Small intestine (tissue), 7 donors: Measurements from ENCODE around the gene TRIO. TPM values are rescaled to one million over a fixed set of nuclear protein-coding genes. Genes with fewer than 3 reads are reported as not detected.

Experiments used
- DNase-seq, 2 donors: peaks; one replicate each; pipeline versions ENCODE4 v3.0.0 to v3.0.0-alpha.2; 2013
- FAIRE-seq: peaks from 2 replicates; lab custom pipeline; 2012; peaks lifted over from hg19 to GRCh38; lab: Jason Lieb, UNC
- H3K27ac ChIP-seq, 3 donors: one replicate each; pipeline ENCODE4 v1.5.1; 2013; ENCODE audit warnings: low read length in 2 of 3, mild to moderate bottlenecking in 2 of 3, control low read depth in 1 of 3, inconsistent platforms in 1 of 3, low read depth in 1 of 3, moderate library complexity in 1 of 3
- H3K27me3 ChIP-seq, 3 donors: one replicate each; pipeline ENCODE4 v1.6.1; 2013; ENCODE audit warnings: low read length in 3 of 3, inconsistent platforms in 1 of 3; ENCODE audit not compliant: control insufficient read depth in 3 of 3, insufficient read depth in 3 of 3
- H3K36me3 ChIP-seq, 3 donors: one replicate each; pipeline ENCODE4 v1.6.1; 2013; ENCODE audit warnings: low read length in 3 of 3, inconsistent platforms in 1 of 3, low read depth in 1 of 3, mild to moderate bottlenecking in 1 of 3, moderate library complexity in 1 of 3; ENCODE audit not compliant: control insufficient read depth in 3 of 3, insufficient read depth in 2 of 3
- H3K4me1 ChIP-seq, 3 donors: one replicate each; pipeline ENCODE4 v1.6.1; 2013; ENCODE audit warnings: low read length in 2 of 3, inconsistent platforms in 1 of 3, low read depth in 1 of 3, mild to moderate bottlenecking in 1 of 3, moderate library complexity in 1 of 3; ENCODE audit not compliant: control insufficient read depth in 3 of 3, insufficient read depth in 2 of 3
- H3K4me3 ChIP-seq, 3 donors: one replicate each; pipeline ENCODE4 v1.5.1; 2013; ENCODE audit warnings: low read length in 3 of 3, control low read depth in 1 of 3, inconsistent platforms in 1 of 3, low read depth in 1 of 3, mild to moderate bottlenecking in 1 of 3, moderate library complexity in 1 of 3
- H3K9me3 ChIP-seq, 2 donors: one replicate each; pipeline ENCODE4 v1.6.1; 2013; ENCODE audit warnings: low read depth in 1 of 2, low read length in 1 of 2; ENCODE audit not compliant: control insufficient read depth in 2 of 2, insufficient read depth in 1 of 2
- WGBS, 3 donors: extraction: QIAGEN DNeasy Blood & Tissue Kit; methylation state at CpG; one replicate each; pipeline ENCODE4 v1.1.7; 2013; 5-methylcytosine and 5-hydroxymethylcytosine counted together
- polyA plus RNA-seq, 4 donors: library from polyadenylated mRNA; stranded (reverse) in 3 of 4; unstranded in 1 of 4; fragments of 200-250 nt in 3 of 4; fragments of 120-200 nt in 1 of 4; gene quantifications; one replicate each; pipeline versions ENCODE4 v1.2.1 to v1.2.3, GENCODE V29; 2013
- donor health status: healthy with polysubstance abuse.
- donor health status: control.
- donor health status: control.
- donor health status: Bipolar disorder and iron deficiency.
- donor health status: healthy.

TRIO gene
- polyA plus RNA-seq, 4 donors: 13.2 to 50.8 (median 23.3) TPM

DNA sequence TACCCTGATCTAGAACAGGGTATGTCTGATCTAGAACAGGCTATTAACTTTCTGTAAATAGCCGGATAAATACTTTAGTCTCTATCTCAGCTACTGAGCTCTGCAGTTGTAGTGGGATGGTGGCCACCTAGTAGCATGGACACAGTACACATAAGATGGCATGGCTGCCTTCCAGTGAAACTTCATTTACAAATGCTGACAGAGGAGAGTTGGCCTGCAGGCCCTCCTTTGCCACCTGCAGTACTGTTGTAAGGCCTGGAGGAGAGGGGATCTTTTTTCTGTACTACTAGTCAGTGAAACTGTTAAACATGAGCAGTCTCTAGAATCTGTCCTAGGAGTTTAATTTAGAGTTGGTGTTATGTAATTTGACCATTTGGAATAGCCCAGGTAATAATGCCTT is 86.0 kb downstream of the TRIO start:
- FAIRE-seq (no peak), DNase-seq (no peak)
- Histone ChIP-seq H3K27ac (no peak overlapping the region), H3K4me1 (peaks cover 0 to 9% (median 0%) of the 10 kb centered on the region in 3 donors), H3K27me3 (no peaks in the 10 kb centered on the region), H3K4me3 (no peak overlapping the region), H3K9me3 (no peaks in the 10 kb centered on the region), H3K36me3 (peaks cover 0 to 2% (median 0%) of the 10 kb centered on the region in 3 donors)
- 91 to 96% (median 94%) methylated on average over 1 of the region's 1 CpG for WGBS, 3 donors

DNA sequence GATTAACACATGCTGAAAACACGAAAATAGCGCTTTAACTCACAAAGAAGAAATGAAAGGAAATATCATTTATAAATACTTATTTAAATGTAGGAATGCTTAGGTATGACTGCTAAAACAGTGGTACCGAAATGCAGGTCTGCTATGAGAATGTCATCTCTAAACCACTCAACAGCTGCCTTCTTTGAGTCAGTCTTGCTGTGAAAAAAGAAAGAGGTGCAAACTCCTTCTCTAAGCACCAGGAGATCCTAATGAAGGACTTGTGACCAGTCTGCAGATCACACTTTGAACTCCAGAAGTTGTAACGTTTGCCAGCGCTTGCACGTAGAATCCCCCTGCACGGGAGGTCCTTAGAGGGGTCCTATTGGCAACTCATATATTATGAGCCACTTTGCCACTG is 86.6 kb downstream of the TRIO start:
- Histone ChIP-seq H3K4me1 (peaks cover 0 to 9% (median 0%) of the 10 kb centered on the region in 3 donors), H3K27me3 (no peaks in the 10 kb centered on the region), H3K27ac (no peak overlapping the region), H3K9me3 (no peaks in the 10 kb centered on the region), H3K36me3 (peaks cover 0 to 2% (median 0%) of the 10 kb centered on the region in 3 donors), H3K4me3 (no peak overlapping the region)
- no peak for FAIRE-seq
- DNase-seq: no peak
- WGBS, 3 donors: 69 to 76% (median 71%) methylated on average over 7 of the region's 7 CpGs

DNA sequence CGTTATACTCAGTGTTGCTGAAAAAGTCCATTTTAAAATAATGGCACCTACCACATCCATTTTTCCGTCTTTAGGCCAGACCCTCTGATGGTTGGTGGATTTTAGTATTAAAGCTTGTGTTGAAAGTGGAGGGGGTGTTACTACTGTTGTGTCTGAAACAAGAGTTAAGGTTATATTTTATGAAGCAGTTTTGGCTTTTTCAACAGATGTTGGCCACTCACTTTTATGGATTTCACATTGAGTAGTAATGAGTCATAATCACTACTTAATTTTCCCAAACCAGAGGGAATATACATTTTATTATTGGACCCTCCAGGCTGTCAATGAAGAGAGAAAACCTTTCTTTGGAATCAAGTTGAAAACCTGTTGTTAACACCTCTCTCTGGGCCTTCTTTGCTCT is 88.0 kb downstream of the TRIO start:
- no peak for FAIRE-seq

DNA sequence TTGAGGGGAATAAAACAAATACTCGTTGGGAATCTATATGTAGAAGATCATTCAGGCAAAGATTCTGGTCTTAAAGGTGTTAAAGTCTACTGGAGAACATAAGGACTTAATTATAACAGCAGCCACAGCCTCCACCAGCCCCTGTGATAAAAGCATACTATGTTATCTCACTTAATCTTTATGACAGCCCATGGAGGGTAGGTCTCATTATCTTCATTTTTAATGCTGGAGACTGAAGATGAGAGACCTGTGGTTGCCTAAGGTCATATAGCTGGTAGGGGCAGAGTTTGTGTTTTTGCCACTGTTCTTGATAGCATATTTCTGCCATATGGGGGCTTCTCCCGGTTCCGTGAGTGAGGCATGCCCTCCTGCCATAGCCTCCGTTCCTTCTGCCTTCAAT is 88.7 kb downstream of the TRIO start:
- no peak for FAIRE-seq
- no peaks in the 10 kb centered on the region for H3K36me3 ChIP-seq
- peaks cover 0 to 6% (median 0%) of the 10 kb centered on the region in 3 donors for H3K4me1 ChIP-seq
- 70 to 83% (median 74%) methylated on average over 4 of the region's 4 CpGs for WGBS, 3 donors
- no peak overlapping the region for H3K4me3 ChIP-seq
- no peaks in the 10 kb centered on the region for H3K9me3 ChIP-seq
- no peaks in the 10 kb centered on the region for H3K27me3 ChIP-seq
- no peak for DNase-seq
- H3K27ac ChIP-seq: no peak overlapping the region

More for the DNA sequence above, 88.0 kb downstream of the TRIO start:
- Histone ChIP-seq H3K9me3 (no peaks in the 10 kb centered on the region), H3K36me3 (no peaks in the 10 kb centered on the region), H3K4me1 (peaks cover 0 to 9% (median 0%) of the 10 kb centered on the region in 3 donors), H3K27me3 (no peaks in the 10 kb centered on the region), H3K4me3 (no peak overlapping the region), H3K27ac (no peak overlapping the region)
- no peak for DNase-seq
- WGBS, 3 donors: 93 to 97% (median 93%) methylated on average over 2 of the region's 2 CpGs

DNA sequence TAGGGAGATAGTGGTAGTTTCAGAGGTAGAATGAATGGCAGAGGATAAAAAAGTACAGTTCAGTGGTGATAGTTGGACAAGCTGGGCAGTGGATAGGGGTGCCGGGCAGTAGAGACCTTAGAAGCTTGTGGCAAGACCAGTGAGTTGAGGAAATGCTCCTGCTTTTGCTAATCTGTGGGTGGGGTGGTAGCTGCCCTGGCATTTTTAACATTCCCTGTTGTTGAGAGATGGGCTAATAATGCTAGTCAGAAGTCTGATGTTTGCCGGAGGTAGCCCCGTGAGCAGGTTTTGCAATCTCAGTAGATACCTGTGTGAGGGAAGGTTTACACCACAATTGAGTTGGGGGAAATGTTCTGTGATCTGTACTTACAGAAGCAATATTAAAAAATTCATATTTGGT is 91.1 kb downstream of the TRIO start:
- DNase-seq (no peak), FAIRE-seq (no peak)
- no peak overlapping the region for H3K4me3 ChIP-seq
- no peaks in the 10 kb centered on the region for H3K27me3 ChIP-seq
- no peaks in the 10 kb centered on the region for H3K36me3 ChIP-seq
- H3K9me3 ChIP-seq: no peaks in the 10 kb centered on the region
- WGBS, 3 donors: 88 to 99% (median 94%) methylated on average over 3 of the region's 3 CpGs
- H3K27ac ChIP-seq: no peak overlapping the region
- H3K4me1 ChIP-seq: peaks cover 0 to 2% (median 0%) of the 10 kb centered on the region in 3 donors

DNA sequence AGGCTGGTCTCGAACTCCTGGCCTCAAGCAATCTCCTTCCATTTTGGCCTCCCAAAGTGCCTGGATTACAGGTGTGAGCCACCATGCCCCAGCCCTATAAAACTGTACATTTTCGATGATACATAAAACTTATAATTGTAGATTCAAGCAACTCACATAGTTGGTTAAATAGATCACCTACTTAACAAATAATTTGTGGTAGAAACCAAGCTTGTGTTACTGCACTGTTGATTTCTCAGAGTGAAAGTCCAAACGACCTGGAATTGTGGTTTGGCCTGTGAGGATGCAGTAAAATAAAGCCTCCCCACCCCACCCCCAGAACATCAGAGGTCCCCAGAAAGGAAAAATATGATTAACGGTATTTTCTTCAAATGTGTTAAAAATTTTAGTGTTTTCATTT is 92.7 kb downstream of the TRIO start:
- Histone ChIP-seq H3K4me3 (no peak overlapping the region), H3K27ac (no peak overlapping the region), H3K36me3 (no peaks in the 10 kb centered on the region), H3K27me3 (no peaks in the 10 kb centered on the region), H3K4me1 (no peaks in the 10 kb centered on the region), H3K9me3 (no peaks in the 10 kb centered on the region)
- 63 to 69% (median 64%) methylated on average over 4 of the region's 4 CpGs for WGBS, 3 donors
- no peak for DNase-seq
- no peak for FAIRE-seq

DNA sequence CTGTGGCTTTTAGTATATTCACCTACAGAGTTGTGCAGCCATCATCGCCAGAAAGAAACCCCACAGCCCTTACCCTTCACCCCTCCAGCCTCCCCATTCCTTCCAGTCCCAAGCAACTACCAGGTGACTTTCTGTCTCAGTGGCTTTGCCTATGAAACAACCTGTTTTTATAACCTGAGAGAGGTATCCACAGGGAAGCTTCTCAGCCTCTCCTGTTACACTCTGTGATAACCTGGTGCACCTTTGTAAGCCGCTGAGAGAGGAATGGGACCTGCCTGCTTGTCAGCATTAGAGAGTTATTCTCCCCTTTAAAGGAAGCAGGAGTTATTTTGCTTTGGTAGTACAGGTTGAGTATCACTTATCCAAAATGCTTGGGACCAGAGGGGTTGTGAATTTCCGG is 93.6 kb downstream of the TRIO start:
- H3K27me3 ChIP-seq: no peaks in the 10 kb centered on the region
- WGBS, 3 donors: 88 to 90% (median 89%) methylated on average over 3 of the region's 3 CpGs
- H3K36me3 ChIP-seq: no peaks in the 10 kb centered on the region
- DNase-seq (no peak), FAIRE-seq (no peak)
- no peak overlapping the region for H3K4me3 ChIP-seq
- H3K4me1 ChIP-seq: no peaks in the 10 kb centered on the region
- no peak overlapping the region for H3K27ac ChIP-seq
- no peaks in the 10 kb centered on the region for H3K9me3 ChIP-seq

DNA sequence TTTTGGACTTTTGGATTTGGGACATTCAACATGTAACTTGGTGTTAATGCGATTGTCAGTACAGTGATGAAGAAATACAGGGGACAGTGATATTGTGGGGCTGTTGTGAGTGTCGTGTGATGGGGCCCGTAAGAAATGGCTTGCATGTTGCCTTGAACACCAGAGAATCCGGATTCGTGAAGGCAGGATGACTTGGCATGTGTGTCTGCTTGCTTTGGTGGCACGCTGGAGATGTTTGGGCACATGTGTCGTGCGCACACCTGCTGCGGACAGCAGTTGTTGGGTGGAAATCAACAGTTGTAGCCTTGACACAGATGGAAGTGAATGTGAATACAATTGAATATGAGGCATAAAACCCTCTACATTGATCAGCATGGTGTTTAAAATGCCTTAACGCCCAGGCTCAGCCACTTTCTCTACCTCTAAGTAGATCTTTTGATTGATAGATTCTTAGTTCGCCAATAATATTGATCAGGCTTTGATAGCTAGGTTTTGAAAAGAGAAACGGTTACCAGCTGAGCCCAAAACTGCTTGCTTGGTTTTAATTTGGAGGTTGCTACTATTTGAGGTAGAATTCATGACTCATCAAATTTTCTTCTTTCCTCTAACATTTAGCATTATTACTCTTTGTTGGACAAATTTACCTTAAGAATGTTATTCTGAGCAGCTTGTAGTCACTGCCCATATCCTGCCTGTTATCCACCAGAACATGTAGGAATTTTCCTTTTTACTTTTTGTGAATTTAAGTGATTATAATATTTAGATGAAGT is 94.4 kb downstream of the TRIO start:
- 90 to 93% (median 91%) methylated on average over 12 of the region's 12 CpGs for WGBS, 3 donors
- Histone ChIP-seq H3K4me3 (no peak overlapping the region), H3K27ac (no peak overlapping the region), H3K36me3 (peaks cover 0 to 1% (median 0%) of the 10 kb centered on the region in 3 donors), H3K9me3 (no peaks in the 10 kb centered on the region), H3K4me1 (no peaks in the 10 kb centered on the region), H3K27me3 (no peaks in the 10 kb centered on the region)
- FAIRE-seq (no peak), DNase-seq (no peak)
